Measurements from ENCODE around the gene B9D2. TPM values are rescaled to one million over a fixed set of nuclear protein-coding genes. Genes with fewer than 3 reads are reported as not detected.
A peak's percentile ranks its signal among the peaks of the same experiment; 100 is the strongest.

Gene B9D2
- total and polyA plus RNA-seq, 5 donors = 3.3 to 5.1 (median 3.6) TPM

DNA sequence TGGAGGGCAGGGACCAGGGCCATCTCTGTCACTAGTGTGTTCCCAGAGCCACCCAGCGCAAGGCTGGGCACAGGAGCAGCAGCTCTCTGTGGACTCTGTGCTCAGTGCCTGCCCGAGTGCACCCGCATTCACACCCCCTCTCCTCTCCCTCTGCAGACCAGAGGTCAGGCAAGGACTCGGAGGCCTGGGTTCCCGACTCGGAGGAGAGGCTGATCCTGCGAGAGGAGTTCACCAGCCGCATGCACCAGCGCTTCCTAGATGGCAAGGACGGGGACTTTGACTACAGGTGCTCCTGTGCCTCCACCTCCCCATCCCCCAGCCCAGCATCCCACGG, 43.8 kb downstream of the B9D2 start:
- no peaks in the 10 kb centered on the region for H3K9me3 ChIP-seq (ENCODE audit: control insufficient read depth, low read length)
- WGBS = 74% methylated on average over 11 of the region's 11 CpGs
- intact Hi-C loops (cut with DNase I) = loop anchor here in 1 of 4 donors (5.0 kb wide), 1 partner anchor 37 kb away; no protein-coding TSS in a partner anchor
- peak in 1 of 3 donors; percentile 54 for DNase-seq
- no peaks in the 10 kb centered on the region for H3K27me3 ChIP-seq (ENCODE audit: control insufficient read depth, insufficient read depth)
- H3K4me3 ChIP-seq (ENCODE audit: low read length) = no peak overlapping the region
- ATAC-seq = no peak
- H3K27ac ChIP-seq (ENCODE audit: low read length) = peak overlapping the region; percentile 5
- H3K4me1 ChIP-seq (ENCODE audit: control insufficient read depth, insufficient read depth, low read length) = peaks cover 7% of the 10 kb centered on the region

DNA sequence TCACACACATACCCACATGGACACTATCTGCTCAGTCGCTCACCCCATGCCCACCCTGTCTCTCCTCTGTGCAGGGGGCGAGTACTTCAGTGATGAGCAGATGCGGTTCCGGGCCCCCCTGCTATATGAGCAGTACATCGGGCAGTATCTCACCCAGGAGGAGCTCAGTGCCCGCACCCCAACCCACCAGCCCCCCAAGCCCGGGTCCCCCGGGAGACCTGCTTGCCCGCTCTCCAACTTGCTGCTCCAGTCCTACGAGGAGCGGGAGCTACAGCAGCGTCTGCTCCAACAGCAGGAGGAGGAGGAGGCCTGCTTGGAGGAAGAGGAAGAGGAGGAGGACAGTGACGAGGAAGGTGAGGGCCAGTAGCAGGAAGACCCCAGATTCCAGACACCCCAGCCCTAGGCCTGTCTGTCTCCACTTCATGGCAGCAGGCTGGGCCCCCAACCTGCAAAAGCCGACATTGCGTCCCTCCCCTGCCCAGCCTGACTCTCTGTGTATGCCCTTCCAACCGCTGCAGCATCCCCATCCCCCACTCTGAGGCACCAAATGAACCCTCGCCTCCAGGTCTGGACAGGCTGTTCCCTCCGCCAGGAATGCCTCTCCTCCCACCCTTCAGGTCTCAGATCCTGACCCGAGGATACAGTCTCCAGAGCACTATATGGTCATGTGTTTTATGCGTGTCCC, 44.3 kb downstream of the B9D2 start:
- 75% methylated on average over 20 of the region's 20 CpGs for WGBS
- Histone ChIP-seq H3K27ac (ENCODE audit: low read length) (no peak overlapping the region), H3K27me3 (ENCODE audit: control insufficient read depth, insufficient read depth) (no peaks in the 10 kb centered on the region), H3K4me3 (ENCODE audit: low read length) (no peak overlapping the region), H3K4me1 (ENCODE audit: control insufficient read depth, insufficient read depth, low read length) (peaks cover 7% of the 10 kb centered on the region), H3K9me3 (ENCODE audit: control insufficient read depth, low read length) (no peaks in the 10 kb centered on the region)
- ATAC-seq (no peak), DNase-seq (peak in 1 of 3 donors; percentile 54)
- intact Hi-C loops (cut with DNase I) = loop anchor here in 2 of 4 donors (5.0 kb wide), 2 partner anchors 38 to 117 kb away; no protein-coding TSS in a partner anchor

DNA sequence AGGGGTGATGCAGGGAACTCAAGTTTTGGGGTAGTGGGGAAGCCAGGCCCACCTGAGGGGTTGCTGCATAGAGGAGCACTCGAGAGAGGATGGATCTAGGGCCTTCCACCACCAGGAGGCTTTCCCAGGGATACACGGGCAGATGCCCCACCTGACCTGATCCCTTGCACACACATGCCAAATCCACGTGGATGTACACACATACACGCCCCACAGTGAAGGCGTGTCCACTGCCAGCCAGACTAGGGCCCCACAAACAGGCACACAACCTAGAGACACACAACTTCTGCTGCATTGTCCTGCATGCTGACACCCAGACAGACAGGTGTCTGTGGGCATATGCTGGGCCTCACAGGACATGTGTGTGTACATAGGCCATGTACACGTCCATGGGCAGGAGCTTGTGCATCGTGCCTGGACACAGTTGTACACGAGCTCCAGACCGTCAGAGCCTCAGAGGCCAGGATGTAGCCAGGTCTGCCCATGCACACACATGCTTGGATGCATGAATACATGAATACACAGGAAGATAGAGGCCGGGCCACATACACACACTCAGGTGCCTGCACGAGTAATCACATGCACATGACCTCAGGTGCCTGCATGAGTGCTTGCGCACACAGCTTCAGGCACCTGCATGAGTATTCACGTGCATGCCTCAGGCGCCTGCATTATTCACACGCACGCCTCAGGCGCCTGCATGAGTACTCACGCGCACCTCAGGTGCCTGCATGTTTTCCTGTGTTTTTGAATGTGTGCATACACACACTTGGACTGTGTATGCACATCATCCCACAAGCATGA, 45.1 kb downstream of the B9D2 start:
- no peak overlapping the region for H3K4me3 ChIP-seq (ENCODE audit: low read length)
- peaks cover 2% of the 10 kb centered on the region for H3K4me1 ChIP-seq (ENCODE audit: control insufficient read depth, insufficient read depth, low read length)
- ATAC-seq (no peak), DNase-seq (peak in 1 of 3 donors; percentile 28)
- H3K9me3 ChIP-seq (ENCODE audit: control insufficient read depth, low read length) = no peaks in the 10 kb centered on the region
- H3K27me3 ChIP-seq (ENCODE audit: control insufficient read depth, insufficient read depth) = no peaks in the 10 kb centered on the region
- WGBS = 80% methylated on average over 19 of the region's 19 CpGs
- intact Hi-C loops (cut with DNase I) = loop anchor here in 1 of 4 donors (5.0 kb wide), 1 partner anchor 117 kb away; no protein-coding TSS in a partner anchor
- no peak overlapping the region for H3K27ac ChIP-seq (ENCODE audit: low read length)

DNA sequence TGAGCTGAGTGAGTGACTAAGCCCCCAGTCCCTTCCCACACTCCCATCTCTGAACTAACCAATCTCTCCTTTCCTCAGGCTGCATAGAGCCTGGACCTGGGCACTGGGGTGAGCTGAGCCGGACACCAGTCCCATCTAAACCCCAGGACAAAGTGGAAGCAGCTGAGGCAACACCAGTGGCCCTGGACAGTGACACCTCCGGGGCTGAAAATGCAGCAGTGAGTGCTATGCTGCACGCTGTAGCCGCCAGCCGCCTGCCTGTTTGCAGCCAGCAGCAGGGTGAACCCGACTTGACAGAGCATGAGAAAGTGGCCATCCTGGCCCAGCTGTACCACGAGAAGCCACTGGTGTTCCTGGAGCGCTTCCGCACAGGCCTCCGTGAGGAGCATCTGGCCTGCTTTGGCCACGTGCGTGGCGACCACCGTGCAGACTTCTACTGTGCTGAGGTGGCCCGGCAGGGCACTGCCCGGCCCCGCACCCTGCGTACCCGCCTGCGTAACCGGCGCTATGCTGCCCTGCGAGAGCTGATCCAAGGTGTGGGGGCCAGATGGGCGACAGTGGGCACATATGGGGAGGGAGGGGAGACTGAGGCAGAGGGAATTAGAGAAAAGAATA, 47.5 kb downstream of the B9D2 start:
- no peaks in the 10 kb centered on the region for H3K27me3 ChIP-seq (ENCODE audit: control insufficient read depth, insufficient read depth)
- H3K4me1 ChIP-seq (ENCODE audit: control insufficient read depth, insufficient read depth, low read length) = no peaks in the 10 kb centered on the region
- peak in 1 of 3 donors; percentile 28 for DNase-seq
- peak in 1 of 2 donors; percentile 10 for ATAC-seq
- no peaks in the 10 kb centered on the region for H3K9me3 ChIP-seq (ENCODE audit: control insufficient read depth, low read length)
- no peak overlapping the region for H3K27ac ChIP-seq (ENCODE audit: low read length)
- WGBS = 96% methylated on average over 24 of the region's 24 CpGs
- intact Hi-C loops (cut with DNase I) = loop anchor here in 1 of 4 donors (5.0 kb wide), 1 partner anchor 114 kb away; no protein-coding TSS in a partner anchor
- no peak overlapping the region for H3K4me3 ChIP-seq (ENCODE audit: low read length)

DNA sequence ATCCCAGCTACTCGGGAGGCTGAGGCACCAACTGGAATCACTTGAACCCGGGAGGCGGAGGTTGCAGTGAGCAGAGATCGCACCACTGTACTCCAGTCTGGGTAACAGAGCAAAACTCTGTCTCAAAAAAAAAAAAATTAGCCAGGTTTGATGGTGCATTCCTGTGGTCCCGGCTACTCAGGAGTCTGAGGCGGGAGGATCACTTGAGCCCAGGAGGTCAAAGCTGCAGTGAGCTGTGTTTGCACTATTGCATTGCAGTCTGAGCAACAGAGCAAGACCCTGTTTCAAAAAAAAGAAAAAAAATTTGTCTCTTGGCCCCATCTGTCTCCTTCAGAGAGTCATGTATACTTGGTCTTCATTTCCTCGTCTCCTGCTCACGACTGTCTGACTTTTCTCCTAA, 52.3 kb downstream of the B9D2 start:
- DNase-seq (no peak), ATAC-seq (no peak)
- intact Hi-C loops (cut with DNase I) = no loop called here
- peaks cover 8% of the 10 kb centered on the region for H3K4me1 ChIP-seq (ENCODE audit: control insufficient read depth, insufficient read depth, low read length)
- no peak overlapping the region for H3K4me3 ChIP-seq (ENCODE audit: low read length)
- H3K27me3 ChIP-seq (ENCODE audit: control insufficient read depth, insufficient read depth) = no peaks in the 10 kb centered on the region
- H3K27ac ChIP-seq (ENCODE audit: low read length) = no peak overlapping the region
- no peaks in the 10 kb centered on the region for H3K9me3 ChIP-seq (ENCODE audit: control insufficient read depth, low read length)
- 84% methylated on average over 8 of the region's 8 CpGs for WGBS

DNA sequence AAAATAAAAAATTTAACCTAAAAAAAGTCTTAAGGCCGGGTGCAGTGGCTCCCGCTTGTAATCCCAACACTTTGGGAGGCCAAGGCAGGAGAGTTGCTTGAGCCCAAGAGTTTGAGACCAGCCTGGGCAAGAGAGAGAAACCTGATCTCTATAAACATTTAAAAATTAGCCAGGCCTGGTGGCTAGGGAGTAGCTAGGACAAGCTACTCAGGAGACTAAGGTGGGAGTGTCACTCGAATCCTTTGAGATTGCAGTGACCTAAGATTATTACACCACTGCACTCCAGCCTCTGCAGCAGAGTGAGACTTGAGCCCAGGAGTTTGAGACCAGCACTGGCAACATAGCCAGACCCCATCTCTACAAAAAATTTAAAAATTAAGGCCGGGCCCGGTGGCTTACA, 52.9 kb downstream of the B9D2 start:
- H3K4me3 ChIP-seq (ENCODE audit: low read length) = peak overlapping the region; percentile 92
- intact Hi-C loops (cut with DNase I) = no loop called here
- peaks cover 8% of the 10 kb centered on the region for H3K4me1 ChIP-seq (ENCODE audit: control insufficient read depth, insufficient read depth, low read length)
- H3K27ac ChIP-seq (ENCODE audit: low read length) = no peak overlapping the region
- WGBS = 59% methylated on average over 5 of the region's 5 CpGs
- DNase-seq (no peak), ATAC-seq (no peak)
- no peaks in the 10 kb centered on the region for H3K9me3 ChIP-seq (ENCODE audit: control insufficient read depth, low read length)
- H3K27me3 ChIP-seq (ENCODE audit: control insufficient read depth, insufficient read depth) = no peaks in the 10 kb centered on the region

DNA sequence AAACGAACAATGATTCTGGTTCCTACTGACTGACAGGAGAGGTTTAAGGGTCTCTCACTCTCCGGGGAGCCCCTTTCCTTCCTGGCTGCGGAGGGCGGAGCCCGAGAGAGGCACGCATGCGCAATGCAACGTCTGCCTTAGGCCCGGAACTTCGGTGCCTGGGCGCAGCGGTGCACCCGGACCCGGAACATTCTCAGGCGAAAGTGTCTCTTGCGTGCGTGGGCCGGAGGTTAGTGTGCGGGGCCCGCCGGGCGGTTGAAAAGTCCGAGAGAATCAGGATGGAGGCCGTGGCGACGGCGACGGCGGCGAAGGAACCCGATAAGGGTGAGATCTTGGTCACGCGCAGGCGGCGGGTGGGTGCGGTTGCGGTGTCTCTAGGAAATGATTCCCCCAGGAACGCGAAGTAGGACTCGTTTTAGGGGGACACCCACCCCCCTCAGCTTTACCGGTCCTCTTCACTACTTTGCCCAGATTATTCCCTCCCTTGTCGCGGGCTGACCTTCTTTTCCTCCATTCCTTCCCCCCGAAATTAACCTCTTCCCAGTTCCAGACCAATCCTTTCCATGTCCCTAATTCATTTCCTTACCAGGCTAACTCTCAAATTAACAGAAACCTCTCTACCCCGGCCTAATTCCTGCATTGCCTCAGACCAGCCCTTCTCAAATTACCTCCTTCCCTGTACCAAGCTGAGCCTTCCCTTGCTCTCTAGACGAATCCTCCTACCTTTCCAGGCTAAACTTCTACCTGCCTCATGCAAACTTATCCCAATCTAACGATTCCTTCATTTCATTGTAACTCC, 53.7 kb downstream of the B9D2 start, which contains the start of gene CCDC97:
TSS of gene CCDC97 (plus strand) at position 140 of the 799 bp plus-strand sequence. CDS start at position 279, 139 bp downstream.
- H3K4me1 ChIP-seq (ENCODE audit: control insufficient read depth, insufficient read depth, low read length) = peaks cover 8% of the 10 kb centered on the region
- no peaks in the 10 kb centered on the region for H3K27me3 ChIP-seq (ENCODE audit: control insufficient read depth, insufficient read depth)
- ATAC-seq (peak; percentile 85 to 88), DNase-seq (peak; percentile 88 to 96 (median 95))
- no peaks in the 10 kb centered on the region for H3K9me3 ChIP-seq (ENCODE audit: control insufficient read depth, low read length)
- H3K27ac ChIP-seq (ENCODE audit: low read length) = peak within 1 kb of the TSS; percentile 90
- H3K4me3 ChIP-seq (ENCODE audit: low read length) = peak within 1 kb of the TSS; percentile 92
- intact Hi-C loops (cut with DNase I) = no loop called here
- under 1% methylated on average over 47 of the region's 47 CpGs for WGBS

DNA sequence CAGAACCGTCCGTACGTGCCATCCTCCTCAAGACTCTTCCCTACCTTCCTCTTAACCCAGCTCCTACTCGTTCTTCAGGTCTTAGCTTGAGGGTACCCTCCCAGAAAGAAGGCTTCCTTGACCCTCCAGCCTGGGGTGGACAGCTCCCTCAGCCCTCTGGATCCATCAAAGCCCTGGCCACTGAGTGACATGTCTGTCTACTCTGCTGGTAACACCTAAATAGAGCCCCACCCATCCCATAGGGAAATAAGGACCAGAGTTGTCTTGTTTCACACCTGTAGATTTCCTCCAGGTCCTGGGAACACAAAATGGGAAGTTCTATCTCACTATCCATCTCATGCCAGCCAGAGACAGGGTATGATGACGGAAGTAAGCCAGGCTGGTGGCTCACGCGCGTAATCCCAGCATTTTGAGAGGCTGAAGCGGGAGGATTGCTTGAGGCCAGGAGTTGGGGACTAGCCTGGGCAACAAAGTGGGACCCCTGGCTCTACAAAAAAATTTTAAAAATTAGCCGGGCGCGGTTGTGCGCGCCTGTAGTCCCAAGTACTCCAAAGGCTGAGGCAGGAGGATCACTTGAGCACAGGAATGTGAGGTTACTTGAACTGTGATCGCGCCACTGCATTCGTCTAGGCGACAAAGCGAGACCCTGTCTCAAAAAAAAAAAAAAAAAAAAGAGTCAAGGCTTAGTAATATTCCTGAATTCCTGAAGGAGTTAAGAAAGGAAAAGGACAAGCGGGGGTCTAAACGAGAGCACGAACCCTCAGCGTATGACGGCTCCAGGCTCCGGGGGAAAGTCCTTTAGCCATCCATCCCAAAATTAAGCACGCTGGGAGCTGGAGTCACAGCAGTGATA, 54.5 kb downstream of the B9D2 start:
- H3K4me1 ChIP-seq (ENCODE audit: control insufficient read depth, insufficient read depth, low read length) = peaks cover 8% of the 10 kb centered on the region
- H3K27me3 ChIP-seq (ENCODE audit: control insufficient read depth, insufficient read depth) = no peaks in the 10 kb centered on the region
- intact Hi-C loops (cut with DNase I) = loop anchor here in 3 of 4 donors (5.0 kb wide), 3 partner anchors 47 to 107 kb away; partner anchors contain the start of gene HNRNPUL1 (in 2 of the 3)
- no peaks in the 10 kb centered on the region for H3K9me3 ChIP-seq (ENCODE audit: control insufficient read depth, low read length)
- peak overlapping the region; percentile 90 for H3K27ac ChIP-seq (ENCODE audit: low read length)
- H3K4me3 ChIP-seq (ENCODE audit: low read length) = peak overlapping the region; percentile 92
- WGBS = 9% methylated on average over 26 of the region's 26 CpGs
- no peak for DNase-seq
- ATAC-seq = peak; percentile 20 to 22

DNA sequence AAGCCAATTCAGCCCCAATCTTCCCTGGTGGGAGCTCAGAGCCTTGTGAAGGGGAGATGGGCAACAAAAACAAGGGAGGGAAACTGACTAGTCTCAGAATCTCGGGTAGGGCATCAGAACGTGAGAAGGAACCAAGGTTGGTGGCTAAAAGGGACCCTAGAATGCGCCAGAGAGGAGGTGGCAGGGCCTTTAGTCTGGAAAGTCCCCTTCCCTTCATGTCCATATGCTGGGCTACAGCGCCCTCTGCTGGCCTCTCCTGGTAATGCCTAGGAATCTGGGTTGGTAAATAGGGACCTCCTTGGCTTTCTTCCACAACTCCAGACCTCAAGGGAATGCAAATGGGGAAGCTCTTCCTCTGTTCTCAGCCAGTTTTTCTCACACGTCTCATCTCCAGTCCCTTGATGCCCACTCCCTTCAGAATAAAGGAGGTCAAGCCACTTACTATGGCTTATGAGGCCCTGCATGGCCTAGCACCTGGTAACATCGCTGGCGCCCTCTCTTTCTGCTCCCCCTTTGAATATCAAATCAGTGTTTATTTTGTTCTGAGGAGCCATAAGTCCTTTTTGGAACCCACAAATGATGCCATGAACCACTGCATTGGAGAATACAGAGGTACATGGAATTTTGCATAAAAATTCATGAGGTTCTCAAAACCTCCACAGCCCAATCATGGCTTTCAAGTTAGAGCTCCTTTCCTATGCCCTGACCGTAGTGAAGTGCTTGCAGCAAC, 55.3 kb downstream of the B9D2 start:
- intact Hi-C loops (cut with DNase I) = loop anchor here in 3 of 4 donors (5.0 kb wide), 3 partner anchors 46 to 106 kb away; partner anchors contain the start of gene HNRNPUL1 (in 2 of the 3)
- Histone ChIP-seq H3K9me3 (ENCODE audit: control insufficient read depth, low read length) (no peaks in the 10 kb centered on the region), H3K4me3 (ENCODE audit: low read length) (no peak overlapping the region), H3K27ac (ENCODE audit: low read length) (peak overlapping the region; percentile 90), H3K27me3 (ENCODE audit: control insufficient read depth, insufficient read depth) (no peaks in the 10 kb centered on the region), H3K4me1 (ENCODE audit: control insufficient read depth, insufficient read depth, low read length) (peaks cover 8% of the 10 kb centered on the region)
- WGBS = 20% methylated on average over 8 of the region's 8 CpGs
- DNase-seq (peak; percentile 91 to 97 (median 96)), ATAC-seq (peak; percentile 61 to 74)
